HEK293 (cell line): Measurements from ENCODE around the gene CEBPZ.

Source experiments
- CTCF ChIA-PET: fragments of 350-600 bp; formaldehyde crosslinking; extraction: SDS; loops from one replicate; lab custom pipeline; 2021; ENCODE audit warnings: antibody characterized with exemption; lab: Yijun Ruan, JAX
- POLR2A ChIA-PET: fragments of 300-600 bp; formaldehyde crosslinking; extraction: SDS; loops from one replicate; lab custom pipeline; 2020; ENCODE audit warnings: antibody characterized with exemption, inconsistent platforms; lab: Yijun Ruan, JAX
- H3K27ac ChIP-seq: fragments of 200-500 bp; sonication (Bioruptor generic); 2 replicates; pipeline ENCODE4 v1.5.1; 2014; ENCODE audit warnings: low read depth, low read length, control low read depth, inconsistent platforms; ENCODE audit errors: extremely low read depth
- H3K36me3 ChIP-seq, 2 experiments: fragments of 200-500 bp in 1 of 2; sonication (Bioruptor generic) in 1 of 2; 1 replicate in 1 of 2; 2 replicates in 1 of 2; pipeline ENCODE4 v1.5.1; 2014 to 2017; ENCODE audit warnings: inconsistent platforms in 2 of 2, low read length in 2 of 2; ENCODE audit not compliant: control insufficient read depth in 2 of 2, insufficient read depth in 1 of 2
- H3K4me1 ChIP-seq: fragments of 200-500 bp; sonication (Bioruptor generic); 2 replicates; pipeline ENCODE4 v1.5.1; 2014; ENCODE audit warnings: mild to moderate bottlenecking, low read length, inconsistent platforms; ENCODE audit not compliant: control insufficient read depth, insufficient read depth
- H3K4me3 ChIP-seq: 2 replicates; pipeline ENCODE4 v1.5.1; 2011; ENCODE audit warnings: low read depth, mild to moderate bottlenecking, control low read depth, low read length, moderate library complexity
- H3K9me3 ChIP-seq: fragments of 200-500 bp; sonication (Bioruptor generic); 2 replicates; pipeline ENCODE4 v1.5.1; 2014; ENCODE audit warnings: low read depth, low read length, inconsistent platforms; ENCODE audit not compliant: control insufficient read depth, insufficient read depth
- CTCF ChIP-seq: fragments of 450-650 bp; formaldehyde crosslinking; IDR thresholded peaks from 2 replicates; pipeline ENCODE4 v1.5.1; 2016; ENCODE audit warnings: missing biosample characterization, missing genetic modification characterization
- ELK4 ChIP-seq: IDR thresholded peaks from 2 replicates; pipeline ENCODE4 v1.6.1; 2011; ENCODE audit warnings: mild to moderate bottlenecking, low read depth, low read length, borderline replicate concordance
- GLI4 ChIP-seq: fragments of 450-650 bp; formaldehyde crosslinking; IDR thresholded peaks from 2 replicates; pipeline ENCODE4 v1.5.1; 2016; ENCODE audit warnings: missing biosample characterization, missing genetic modification characterization
- GLIS1 ChIP-seq: fragments of 450-650 bp; formaldehyde crosslinking; IDR thresholded peaks from 2 replicates; pipeline ENCODE4 v1.5.1; 2016; ENCODE audit warnings: missing biosample characterization, missing genetic modification characterization
- GLIS2 ChIP-seq: fragments of 450-650 bp; formaldehyde crosslinking; IDR thresholded peaks from 2 replicates; pipeline ENCODE4 v1.5.1; 2016; ENCODE audit warnings: missing biosample characterization, missing genetic modification characterization
- HOXD13 ChIP-seq: sonication (generic); formaldehyde crosslinking; IDR thresholded peaks from 2 replicates; pipeline ENCODE4 v1.8.0; 2022; ENCODE audit warnings: missing genetic modification reagents, borderline replicate concordance
- MEIS1 ChIP-seq: sonication (generic); formaldehyde crosslinking; IDR thresholded peaks from 2 replicates; pipeline ENCODE4 v1.8.1; 2022; ENCODE audit warnings: missing genetic modification reagents, mild to moderate bottlenecking, borderline replicate concordance
- PBX3 ChIP-seq: sonication (generic); formaldehyde crosslinking; IDR thresholded peaks from 2 replicates; pipeline ENCODE4 v1.8.1; 2022; ENCODE audit warnings: mild to moderate bottlenecking, moderate library complexity, missing genetic modification reagents
- ZEB2 ChIP-seq: fragments of 450-650 bp; formaldehyde crosslinking; IDR thresholded peaks from 2 replicates; pipeline ENCODE4 v1.5.1; 2016; ENCODE audit warnings: missing biosample characterization, missing genetic modification characterization
- ZNF10 ChIP-seq: fragments of 450-650 bp; formaldehyde crosslinking; IDR thresholded peaks from 2 replicates; pipeline ENCODE4 v1.5.1; 2017; ENCODE audit warnings: missing biosample characterization, missing genetic modification characterization
- ZNF146 ChIP-seq: fragments of 450-650 bp; formaldehyde crosslinking; IDR thresholded peaks from 2 replicates; pipeline ENCODE4 v1.5.1; 2016; ENCODE audit warnings: missing biosample characterization, missing genetic modification characterization
- ZNF174 ChIP-seq: fragments of 450-650 bp; formaldehyde crosslinking; IDR thresholded peaks from 2 replicates; pipeline ENCODE4 v1.5.0; 2017; ENCODE audit warnings: missing biosample characterization, mild to moderate bottlenecking, missing genetic modification characterization
- ZNF23 ChIP-seq: fragments of 450-650 bp; formaldehyde crosslinking; IDR thresholded peaks from 2 replicates; pipeline ENCODE4 v1.5.1; 2016; ENCODE audit warnings: missing biosample characterization, missing genetic modification characterization, borderline replicate concordance
- ZNF266 ChIP-seq: fragments of 450-650 bp; formaldehyde crosslinking; IDR thresholded peaks from 2 replicates; pipeline ENCODE4 v1.5.1; 2016; ENCODE audit warnings: missing biosample characterization, missing genetic modification characterization, low read depth
- ZNF398 ChIP-seq: fragments of 450-650 bp; formaldehyde crosslinking; IDR thresholded peaks from 2 replicates; pipeline ENCODE4 v1.5.1; 2017; ENCODE audit warnings: missing biosample characterization, missing genetic modification characterization
- ZNF558 ChIP-seq: fragments of 450-650 bp; formaldehyde crosslinking; IDR thresholded peaks from 2 replicates; pipeline ENCODE4 v1.5.1; 2016; ENCODE audit warnings: missing biosample characterization, missing genetic modification characterization
- ZNF623 ChIP-seq: fragments of 450-650 bp; formaldehyde crosslinking; IDR thresholded peaks from 2 replicates; pipeline ENCODE4 v1.5.1; 2016; ENCODE audit warnings: missing biosample characterization, missing genetic modification characterization
- ZNF658 ChIP-seq: fragments of 450-650 bp; formaldehyde crosslinking; IDR thresholded peaks from 2 replicates; pipeline ENCODE4; 2016; ENCODE audit warnings: missing biosample characterization, missing genetic modification characterization
- ZNF677 ChIP-seq: fragments of 450-650 bp; IDR thresholded peaks from 2 replicates; pipeline ENCODE4 v1.5.0; 2018; ENCODE audit warnings: missing biosample characterization, mild to moderate bottlenecking, missing genetic modification characterization, moderate library complexity
- ZNF692 ChIP-seq: fragments of 450-650 bp; formaldehyde crosslinking; IDR thresholded peaks from 2 replicates; pipeline ENCODE4 v1.5.1; 2016; ENCODE audit warnings: missing biosample characterization, missing genetic modification characterization
- ZSCAN16 ChIP-seq: fragments of 450-650 bp; formaldehyde crosslinking; IDR thresholded peaks from 2 replicates; pipeline ENCODE4 v1.5.1; 2016; ENCODE audit warnings: missing biosample characterization, missing genetic modification characterization
- TF ChIP-seq, protein P1 (sequence below): fragments of 450-650 bp; formaldehyde crosslinking; IDR thresholded peaks from 2 replicates; pipeline ENCODE4 v1.5.1; 2017; ENCODE audit warnings: missing biosample characterization, missing genetic modification characterization

Gene CEBPZ

GRCh38 chr2:37263839-37264238 lies 32.4 kb upstream of the CEBPZ start:
- ChIA-PET CTCF (interaction anchor here (0.8 kb wide), 1 partner anchor 46 kb away, joined by 4 read pairs; no protein-coding TSS in a partner anchor), POLR2A (no interaction called here)
- H3K4me3 ChIP-seq = no peak overlapping the region
- H3K27ac ChIP-seq = no peak overlapping the region
- H3K36me3 ChIP-seq = peaks cover 54 to 65% of the 10 kb centered on the region in 2 experiments
- H3K9me3 ChIP-seq = no peaks in the 10 kb centered on the region
- TF ChIP-seq PBX3 (CRISPR knock-in tag) = no peak
- TF ChIP-seq ZEB2 (tag by site-specific recombination) = no peak
- TF ChIP-seq, protein P1, sequence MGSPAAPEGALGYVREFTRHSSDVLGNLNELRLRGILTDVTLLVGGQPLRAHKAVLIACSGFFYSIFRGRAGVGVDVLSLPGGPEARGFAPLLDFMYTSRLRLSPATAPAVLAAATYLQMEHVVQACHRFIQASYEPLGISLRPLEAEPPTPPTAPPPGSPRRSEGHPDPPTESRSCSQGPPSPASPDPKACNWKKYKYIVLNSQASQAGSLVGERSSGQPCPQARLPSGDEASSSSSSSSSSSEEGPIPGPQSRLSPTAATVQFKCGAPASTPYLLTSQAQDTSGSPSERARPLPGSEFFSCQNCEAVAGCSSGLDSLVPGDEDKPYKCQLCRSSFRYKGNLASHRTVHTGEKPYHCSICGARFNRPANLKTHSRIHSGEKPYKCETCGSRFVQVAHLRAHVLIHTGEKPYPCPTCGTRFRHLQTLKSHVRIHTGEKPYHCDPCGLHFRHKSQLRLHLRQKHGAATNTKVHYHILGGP (tag by site-specific recombination) = no peak
- no peak for TF ChIP-seq ZNF558
- TF ChIP-seq ZNF266 (tag by site-specific recombination) = no peak
- no peaks in the 10 kb centered on the region for H3K4me1 ChIP-seq

DNA sequence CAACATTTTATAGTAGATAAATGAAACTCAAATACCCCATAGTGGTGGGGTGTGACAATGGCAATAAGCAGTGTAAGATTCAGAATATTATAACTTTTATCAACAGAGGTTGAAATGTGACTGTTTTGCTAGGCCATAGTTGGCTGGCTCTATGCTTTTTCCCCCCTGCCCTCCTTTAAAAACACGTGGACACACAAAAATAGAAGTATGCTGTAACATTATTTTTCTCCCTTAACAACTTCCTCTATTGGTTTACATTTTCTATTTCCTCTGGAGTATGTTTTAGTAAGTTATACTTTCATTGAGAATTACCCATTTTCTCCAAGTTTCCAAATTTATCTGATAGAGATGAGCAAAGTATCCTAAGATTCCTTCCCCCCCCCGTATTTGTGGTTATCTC lies 31.1 kb upstream of the CEBPZ start:
- peaks cover 49 to 67% of the 10 kb centered on the region in 2 experiments for H3K36me3 ChIP-seq

More for the DNA sequence above, 31.1 kb upstream of the CEBPZ start:
- ChIA-PET POLR2A (no interaction called here), CTCF (interaction anchor here (0.9 kb wide), 1 partner anchor 133 kb away, joined by 4 read pairs; no protein-coding TSS in a partner anchor)
- H3K4me3 ChIP-seq = no peak overlapping the region
- TF ChIP-seq ZNF677 (no peak), ZNF692 (tag by site-specific recombination) (no peak), GLIS2 (tag by site-specific recombination) (no peak), ZNF10 (tag by site-specific recombination) (no peak), ZNF174 (no peak), GLI4 (no peak), ZNF623 (tag by site-specific recombination) (no peak), ZSCAN16 (tag by site-specific recombination) (no peak), ZNF658 (tag by site-specific recombination) (no peak), HOXD13 (no peak), ELK4 (no peak), ZNF23 (tag by site-specific recombination) (no peak), MEIS1 (CRISPR knock-in tag) (no peak), CTCF (tag by site-specific recombination) (no peak), GLIS1 (tag by site-specific recombination) (no peak), ZNF398 (no peak), ZNF146 (tag by site-specific recombination) (no peak)
- no peaks in the 10 kb centered on the region for H3K9me3 ChIP-seq
- H3K4me1 ChIP-seq = no peaks in the 10 kb centered on the region
- H3K27ac ChIP-seq = no peak overlapping the region
